Measurements from ENCODE around the gene DYRK1A. TPM values are rescaled to one million over a fixed set of nuclear protein-coding genes. Genes with fewer than 3 reads are reported as not detected.

DYRK1A gene
- total RNA-seq, 1 donor from 2014 or later, result 64.6 TPM

GRCh38 chr21:37532868-37533780 is 166.6 kb downstream of the DYRK1A start:
- no peak for DNase-seq
- Histone ChIP-seq H3K36me3 (no peaks in the 10 kb centered on the region), H3K9me3 (replicated peaks) (peaks cover 30% of the 10 kb centered on the region), H3K27me3 (ENCODE audit: low read depth) (peaks cover 3% of the 10 kb centered on the region), H3K4me3 (no peak overlapping the region), H3K27ac (replicated peaks) (peak overlapping the region; percentile 19), H3K4me1 (peaks cover 27% of the 10 kb centered on the region)
- TF ChIP-seq, protein P1, sequence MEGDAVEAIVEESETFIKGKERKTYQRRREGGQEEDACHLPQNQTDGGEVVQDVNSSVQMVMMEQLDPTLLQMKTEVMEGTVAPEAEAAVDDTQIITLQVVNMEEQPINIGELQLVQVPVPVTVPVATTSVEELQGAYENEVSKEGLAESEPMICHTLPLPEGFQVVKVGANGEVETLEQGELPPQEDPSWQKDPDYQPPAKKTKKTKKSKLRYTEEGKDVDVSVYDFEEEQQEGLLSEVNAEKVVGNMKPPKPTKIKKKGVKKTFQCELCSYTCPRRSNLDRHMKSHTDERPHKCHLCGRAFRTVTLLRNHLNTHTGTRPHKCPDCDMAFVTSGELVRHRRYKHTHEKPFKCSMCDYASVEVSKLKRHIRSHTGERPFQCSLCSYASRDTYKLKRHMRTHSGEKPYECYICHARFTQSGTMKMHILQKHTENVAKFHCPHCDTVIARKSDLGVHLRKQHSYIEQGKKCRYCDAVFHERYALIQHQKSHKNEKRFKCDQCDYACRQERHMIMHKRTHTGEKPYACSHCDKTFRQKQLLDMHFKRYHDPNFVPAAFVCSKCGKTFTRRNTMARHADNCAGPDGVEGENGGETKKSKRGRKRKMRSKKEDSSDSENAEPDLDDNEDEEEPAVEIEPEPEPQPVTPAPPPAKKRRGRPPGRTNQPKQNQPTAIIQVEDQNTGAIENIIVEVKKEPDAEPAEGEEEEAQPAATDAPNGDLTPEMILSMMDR (IDR thresholded peaks at IDR 0.05; ENCODE audit: borderline replicate concordance), result no peak
- intact Hi-C loops (cut with micrococcal nuclease), result no loop called here

DNA sequence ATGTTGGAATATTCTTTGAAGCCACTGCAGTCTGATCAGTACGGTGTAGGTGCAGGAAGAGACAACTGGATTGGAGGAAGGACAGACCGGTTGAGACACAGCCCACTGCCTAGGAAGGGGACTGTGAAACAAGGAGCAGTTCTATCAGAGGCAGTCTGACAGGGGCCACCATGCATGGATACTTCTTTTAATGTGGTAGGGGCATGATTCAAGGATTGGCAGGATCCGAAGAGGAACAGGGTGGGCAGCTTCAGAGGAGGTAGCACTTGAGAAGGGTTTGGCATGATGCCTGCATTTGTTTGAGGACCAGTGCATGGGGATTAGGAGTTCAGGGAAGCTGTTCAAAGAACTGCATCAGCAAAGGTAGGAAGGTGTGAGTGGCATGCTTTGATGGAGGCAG is 167.9 kb downstream of the DYRK1A start:
- DNase-seq, result no peak
- intact Hi-C loops (cut with micrococcal nuclease), result no loop called here
- Histone ChIP-seq H3K9me3 (replicated peaks) (peaks cover 30% of the 10 kb centered on the region), H3K4me3 (no peak overlapping the region), H3K27me3 (ENCODE audit: low read depth) (peaks cover 3% of the 10 kb centered on the region), H3K27ac (replicated peaks) (no peak overlapping the region), H3K4me1 (peaks cover 27% of the 10 kb centered on the region), H3K36me3 (no peaks in the 10 kb centered on the region)
- TF ChIP-seq, protein P1 (IDR thresholded peaks at IDR 0.05; ENCODE audit: borderline replicate concordance), result no peak

DNA sequence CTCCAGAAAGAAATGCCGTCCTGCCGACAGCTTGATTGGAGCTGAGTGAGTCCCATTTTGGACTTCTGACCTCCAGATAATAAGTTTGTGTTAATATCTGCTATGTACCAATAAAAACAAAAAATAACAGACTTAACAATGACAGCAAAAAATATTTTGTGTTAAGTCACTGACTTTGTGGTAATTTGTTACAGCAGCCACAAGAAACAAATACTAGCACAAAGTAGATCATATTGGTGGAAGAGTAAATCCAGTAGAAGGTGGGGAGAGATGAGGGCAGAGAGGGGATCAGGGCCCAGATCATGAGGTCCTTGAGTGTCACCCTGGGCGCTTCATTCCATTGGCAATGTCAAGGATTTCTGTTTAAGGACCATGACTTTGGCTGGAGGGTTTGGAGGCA is 168.6 kb downstream of the DYRK1A start:
- Histone ChIP-seq H3K4me3 (no peak overlapping the region), H3K9me3 (replicated peaks) (peaks cover 30% of the 10 kb centered on the region), H3K27me3 (ENCODE audit: low read depth) (peaks cover 3% of the 10 kb centered on the region), H3K4me1 (peaks cover 27% of the 10 kb centered on the region), H3K36me3 (no peaks in the 10 kb centered on the region), H3K27ac (replicated peaks) (no peak overlapping the region)
- DNase-seq, result no peak
- TF ChIP-seq, protein P1 (IDR thresholded peaks at IDR 0.05; ENCODE audit: borderline replicate concordance), result no peak
- intact Hi-C loops (cut with micrococcal nuclease), result no loop called here

GRCh38 chr21:37535672-37536071 is 169.1 kb downstream of the DYRK1A start:
- peaks cover 22% of the 10 kb centered on the region for H3K4me1 ChIP-seq
- no peak overlapping the region for H3K4me3 ChIP-seq
- H3K9me3 ChIP-seq (replicated peaks), result peaks cover 30% of the 10 kb centered on the region
- intact Hi-C loops (cut with micrococcal nuclease), result no loop called here
- H3K27ac ChIP-seq (replicated peaks), result no peak overlapping the region
- DNase-seq, result no peak
- TF ChIP-seq, protein P1 (IDR thresholded peaks at IDR 0.05; ENCODE audit: borderline replicate concordance), result no peak
- H3K36me3 ChIP-seq, result no peaks in the 10 kb centered on the region
- peaks cover 3% of the 10 kb centered on the region for H3K27me3 ChIP-seq (ENCODE audit: low read depth)

- Histone ChIP-seq H3K4me1 (peaks cover 11% of the 10 kb centered on the region), H3K27ac (replicated peaks) (no peak overlapping the region), H3K9me3 (replicated peaks) (peaks cover 30% of the 10 kb centered on the region), H3K4me3 (no peak overlapping the region), H3K27me3 (ENCODE audit: low read depth) (no peaks in the 10 kb centered on the region), H3K36me3 (no peaks in the 10 kb centered on the region)
- no peak for DNase-seq
- intact Hi-C loops (cut with micrococcal nuclease), result no loop called here
- TF ChIP-seq, protein P1 (IDR thresholded peaks at IDR 0.05; ENCODE audit: borderline replicate concordance), result no peak
Observed at GRCh38 chr21:37536616-37537278, 170.2 kb downstream of the DYRK1A start.

Data from left ventricle myocardium inferior (tissue), 1 donor.